H1 (cell line): ENCODE results near the gene HPD. TPM values are rescaled to one million over a fixed set of nuclear protein-coding genes. Genes with fewer than 3 reads are reported as not detected.

Experiments
- CREB1 ChIP-seq: IDR thresholded peaks from 2 replicates; pipeline ENCODE4 v1.6.1; 2012; ENCODE audit warnings: inconsistent platforms
- GTF2F1 ChIP-seq: IDR thresholded peaks from 2 replicates; pipeline ENCODE4 v1.6.1; 2012; ENCODE audit warnings: low read depth, low read length, improper control_type of control experiment, borderline replicate concordance
- RAD21 ChIP-seq, 2 experiments: IDR thresholded peaks in 1 of 2; conservative IDR thresholded peaks in 1 of 2; 2 replicates each; pipeline ENCODE4 v1.6.1; 2011; ENCODE audit warnings: low read depth in 2 of 2, low read length in 2 of 2, improper control_type of control experiment in 1 of 2, inconsistent platforms in 1 of 2, mild to moderate bottlenecking in 1 of 2, moderate library complexity in 1 of 2
- SIX5 ChIP-seq: IDR thresholded peaks from 2 replicates; pipeline ENCODE4 v1.6.1; 2011; ENCODE audit warnings: mild to moderate bottlenecking, low read depth, low read length
- SP1 ChIP-seq: IDR thresholded peaks from 2 replicates; pipeline ENCODE4 v1.6.1; 2011; ENCODE audit warnings: low read depth, low read length
- polyA plus RNA-seq, 7 experiments: library from polyadenylated mRNA; depleted of rRNA in 3 of 7; stranded (reverse) in 5 of 7; unstranded in 2 of 7; fragments of >200 nt in 5 of 7; fragments of 200-250 nt in 2 of 7; gene quantifications; 1 replicate in 5 of 7; 2 replicates in 1 of 7; 4 replicates in 1 of 7; pipeline versions ENCODE4 v1.2.1 to v1.2.3, GENCODE V29; 2011 to 2013; ENCODE audit warnings: missing spikeins in 2 of 7, mixed read lengths in 2 of 7
- total RNA-seq: library from RNA; stranded (reverse); fragmentation: NEBNext Ultra II Directional; extraction: Animal tissue kit (Norgen Biotek cat#: 25700); gene quantifications from 2 replicates; pipeline ENCODE4 v1.2.1, GENCODE V29; 2021

HPD gene
- total and polyA plus RNA-seq, 2 of the 8 experiments (the other 6 are each of a cell fraction or from before 2014, with no cell fraction given) = 0.48 to 0.56 TPM

GRCh38 chr12:121793838-121794533 is 64.7 kb downstream of the HPD start (continued):
- peak; percentile 85 to 91 for TF ChIP-seq RAD21 (IDR thresholded peaks at IDR 0.05 in 1 of 2, conservative IDR thresholded peaks at IDR 0.05 in 1 of 2; ENCODE audit: low read depth in 2 of 2, low read length in 2 of 2)
- TF ChIP-seq SP1 = no peak
- TF ChIP-seq CREB1 = peak; percentile 70
- no peak for TF ChIP-seq SIX5
- 0 out of 2 replicates have a peak, but pooled peaks have one; percentile 58 for TF ChIP-seq GTF2F1
- TF ChIP-seq, all 59 proteins: peak for 27
